NCI-H2029 treated with DMSO at 0.1 percent for 48 hours (cell line): ENCODE data around the gene TMEM186.
"Not testable (repeated sequence)": the region's sequence is repeated elsewhere in the genome, so short reads cannot be mapped to it uniquely, and the experiment has no call there.

Source experiments
- DNase-seq: peaks from one replicate; lab custom pipeline; 2025; lab: John Stamatoyannopoulos, UW

Gene TMEM186

GRCh38 chr16:8812162-8812843, 14.9 kb upstream of the TMEM186 start:
- DNase-seq, result no peak

- no peak for DNase-seq
These were observed 11.3 kb upstream of the TMEM186 start for GRCh38 chr16:8808613-8809353.

GRCh38 chr16:8808009-8808408, 10.6 kb upstream of the TMEM186 start:
- no peak for DNase-seq

GRCh38 chr16:8807189-8807588, 9.8 kb upstream of the TMEM186 start:
- no peak for DNase-seq

- no peak for DNase-seq
These were observed 9.0 kb upstream of the TMEM186 start for GRCh38 chr16:8806272-8806983.

- no peak for DNase-seq
These were observed 6.9 kb upstream of the TMEM186 start for GRCh38 chr16:8804313-8804712.

- not testable (repeated sequence) for DNase-seq
These were observed 6.3 kb upstream of the TMEM186 start for GRCh38 chr16:8803733-8804132.

GRCh38 chr16:8801701-8802100, 4.3 kb upstream of the TMEM186 start:
- no peak for DNase-seq

GRCh38 chr16:8798535-8799157, 1.2 kb upstream of the TMEM186 start:
- no peak for DNase-seq

GRCh38 chr16:8798174-8798527, 712 bp upstream of the TMEM186 start:
- DNase-seq, result no peak

GRCh38 chr16:8796469-8797363, 723 bp downstream of the TMEM186 start:
- DNase-seq, result no peak

GRCh38 chr16:8795818-8796217, 1.6 kb downstream of the TMEM186 start:
- DNase-seq, result no peak

GRCh38 chr16:8795091-8795490, 2.3 kb downstream of the TMEM186 start:
- DNase-seq, result no peak

- DNase-seq, result no peak
These were observed 8.8 kb downstream of the TMEM186 start for GRCh38 chr16:8788578-8789172.

GRCh38 chr16:8786316-8786715, 11.1 kb downstream of the TMEM186 start:
- not testable (repeated sequence) for DNase-seq

- DNase-seq, result no peak
These were observed 12.0 kb downstream of the TMEM186 start for GRCh38 chr16:8785408-8785807.

- no peak for DNase-seq
These were observed 14.8 kb downstream of the TMEM186 start for GRCh38 chr16:8782673-8783072.

GRCh38 chr16:8781797-8782196, 15.6 kb downstream of the TMEM186 start:
- DNase-seq, result no peak

GRCh38 chr16:8777217-8777616, 20.2 kb downstream of the TMEM186 start:
- no peak for DNase-seq

- no peak for DNase-seq
These were observed 21.3 kb downstream of the TMEM186 start for GRCh38 chr16:8776129-8776584.

GRCh38 chr16:8775359-8775758, 22.1 kb downstream of the TMEM186 start:
- no peak for DNase-seq
